GM10266 (cell line): ENCODE results near the gene SLC51A.

ENCODE experiments used
- DNase-seq: peaks from one replicate; pipeline ENCODE4 v3.0.0; 2012; ENCODE audit errors: extremely low spot score
- CTCF ChIP-seq: IDR thresholded peaks from 2 replicates; pipeline ENCODE4 v1.5.1; 2012; ENCODE audit warnings: mild to moderate bottlenecking, low read depth; ENCODE audit not compliant: control insufficient read depth, insufficient read depth; ENCODE audit errors: missing control alignments

Gene SLC51A

GRCh38 chr3:196255776-196256175 lies 39.4 kb downstream of the SLC51A start:
- no peak for TF ChIP-seq CTCF
- DNase-seq: no peak

GRCh38 chr3:196260784-196261183 lies 44.5 kb downstream of the SLC51A start:
- TF ChIP-seq CTCF: no peak
- no peak for DNase-seq

DNA sequence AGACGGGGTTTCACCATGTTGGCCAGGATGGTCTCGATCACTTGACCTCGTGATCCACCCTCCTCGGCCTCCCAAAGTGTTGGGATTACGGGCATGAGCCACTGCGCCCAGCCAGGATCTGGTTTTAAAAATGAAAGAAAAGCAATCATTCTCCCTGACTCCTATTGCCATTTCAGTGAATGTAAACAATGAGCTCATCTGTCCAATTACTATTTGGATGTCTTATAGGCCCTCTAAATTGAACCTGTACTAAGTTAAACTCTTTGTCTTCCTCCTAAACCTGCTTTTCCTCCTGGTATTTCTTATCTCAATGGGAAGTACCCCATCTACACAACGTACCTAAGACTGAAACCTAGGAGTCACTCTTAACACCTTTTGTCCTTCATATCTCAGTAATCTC lies 47.5 kb downstream of the SLC51A start:
- no peak for DNase-seq
- no peak for TF ChIP-seq CTCF

- no peak for TF ChIP-seq CTCF
- no peak for DNase-seq
Measured at GRCh38 chr3:196268284-196269163, 52.2 kb downstream of the SLC51A start.

- DNase-seq: no peak
- no peak for TF ChIP-seq CTCF
Measured at GRCh38 chr3:196270499-196270898, 54.2 kb downstream of the SLC51A start.

GRCh38 chr3:196272826-196273225 lies 56.5 kb downstream of the SLC51A start:
- DNase-seq: no peak
- no peak for TF ChIP-seq CTCF

DNA sequence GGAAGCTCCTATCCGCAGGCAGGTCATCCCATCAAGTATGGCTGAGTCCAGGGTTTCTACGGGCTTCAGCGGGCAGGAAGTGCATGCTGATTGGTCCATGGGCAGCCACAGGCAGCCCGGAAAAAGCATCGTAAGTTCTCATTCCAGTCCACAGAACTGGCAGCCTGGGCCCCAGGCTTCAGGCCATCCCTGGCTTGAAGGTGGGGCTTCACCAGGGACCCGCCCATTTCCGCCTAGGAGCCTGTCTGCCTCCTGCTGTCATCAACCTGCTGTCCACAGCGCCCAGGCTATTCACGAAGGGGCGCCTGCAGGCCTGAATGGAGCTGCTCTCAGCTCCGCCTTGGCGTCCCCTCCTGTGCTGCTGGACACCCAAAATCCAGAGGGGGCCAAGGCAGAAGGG lies 57.3 kb downstream of the SLC51A start:
- DNase-seq: no peak
- TF ChIP-seq CTCF: no peak
